Osteocyte (in vitro differentiated cells): Measurements from ENCODE around the gene BTNL2. TPM values are rescaled to one million over a fixed set of nuclear protein-coding genes. Genes with fewer than 3 reads are reported as not detected.

Experiments used
- DNase-seq: peaks from one replicate; pipeline ENCODE4 v3.0.0; 2021; ENCODE audit warnings: mixed read lengths; ENCODE audit not compliant: unreplicated experiment; ENCODE audit errors: extremely low spot score
- H3K27ac Mint-ChIP-seq: one replicate; pipeline ENCODE4 v1.8.0; 2021; ENCODE audit warnings: mild to moderate bottlenecking, mixed read lengths; ENCODE audit not compliant: unreplicated experiment
- H3K27me3 Mint-ChIP-seq: one replicate; pipeline ENCODE4 v1.8.0; 2021; ENCODE audit warnings: mixed read lengths; ENCODE audit not compliant: unreplicated experiment
- H3K36me3 Mint-ChIP-seq: one replicate; pipeline ENCODE4 v1.8.0; 2021; ENCODE audit warnings: mixed read lengths; ENCODE audit not compliant: unreplicated experiment
- H3K4me1 Mint-ChIP-seq: one replicate; pipeline ENCODE4 v1.8.0; 2021; ENCODE audit warnings: mixed read lengths; ENCODE audit not compliant: unreplicated experiment
- H3K4me3 Mint-ChIP-seq: one replicate; pipeline ENCODE4 v1.8.0; 2021; ENCODE audit warnings: mild to moderate bottlenecking, moderate library complexity, mixed read lengths; ENCODE audit not compliant: unreplicated experiment
- H3K9me3 Mint-ChIP-seq: one replicate; pipeline ENCODE4 v1.8.0; 2021; ENCODE audit warnings: mixed read lengths; ENCODE audit not compliant: unreplicated experiment
- total RNA-seq: library from RNA; stranded (reverse); gene quantifications from 2 replicates; pipeline ENCODE4 v1.2.1, GENCODE V29; 2021
- TF ChIP-seq, protein P1 (sequence below): fragments of 200-600 bp; sonication (generic); IDR thresholded peaks from 2 replicates; pipeline ENCODE4 v1.5.0; 2021; ENCODE audit warnings: antibody characterized with exemption, mild to moderate bottlenecking, moderate library complexity

The BTNL2 gene
- total RNA-seq, 1 donor from 2014 or later: not detected

DNA sequence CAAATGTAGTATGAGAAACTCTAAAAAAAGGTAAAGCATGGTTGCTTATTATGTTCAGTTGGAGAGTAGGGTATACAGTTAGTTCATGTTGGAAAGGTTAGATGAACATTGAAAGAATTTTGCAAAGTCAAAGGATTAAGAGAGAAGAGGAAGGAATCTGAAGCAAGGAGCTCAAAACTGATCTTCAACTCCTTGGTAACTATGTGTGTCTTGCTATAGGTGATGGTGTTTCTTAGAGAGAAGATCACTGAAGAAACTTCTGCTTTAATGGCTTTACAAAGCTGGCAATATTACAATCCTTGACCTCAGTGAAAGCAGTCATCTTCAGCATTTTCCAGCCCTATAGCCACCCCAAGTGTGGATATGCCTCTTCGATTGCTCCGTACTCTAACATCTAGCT, 37.5 kb upstream of the BTNL2 start:
- no peaks in the 10 kb centered on the region for H3K27me3 Mint-ChIP-seq
- no peak for DNase-seq
- TF ChIP-seq, protein P1, sequence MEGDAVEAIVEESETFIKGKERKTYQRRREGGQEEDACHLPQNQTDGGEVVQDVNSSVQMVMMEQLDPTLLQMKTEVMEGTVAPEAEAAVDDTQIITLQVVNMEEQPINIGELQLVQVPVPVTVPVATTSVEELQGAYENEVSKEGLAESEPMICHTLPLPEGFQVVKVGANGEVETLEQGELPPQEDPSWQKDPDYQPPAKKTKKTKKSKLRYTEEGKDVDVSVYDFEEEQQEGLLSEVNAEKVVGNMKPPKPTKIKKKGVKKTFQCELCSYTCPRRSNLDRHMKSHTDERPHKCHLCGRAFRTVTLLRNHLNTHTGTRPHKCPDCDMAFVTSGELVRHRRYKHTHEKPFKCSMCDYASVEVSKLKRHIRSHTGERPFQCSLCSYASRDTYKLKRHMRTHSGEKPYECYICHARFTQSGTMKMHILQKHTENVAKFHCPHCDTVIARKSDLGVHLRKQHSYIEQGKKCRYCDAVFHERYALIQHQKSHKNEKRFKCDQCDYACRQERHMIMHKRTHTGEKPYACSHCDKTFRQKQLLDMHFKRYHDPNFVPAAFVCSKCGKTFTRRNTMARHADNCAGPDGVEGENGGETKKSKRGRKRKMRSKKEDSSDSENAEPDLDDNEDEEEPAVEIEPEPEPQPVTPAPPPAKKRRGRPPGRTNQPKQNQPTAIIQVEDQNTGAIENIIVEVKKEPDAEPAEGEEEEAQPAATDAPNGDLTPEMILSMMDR: no peak
- H3K36me3 Mint-ChIP-seq: no peaks in the 10 kb centered on the region
- H3K4me3 Mint-ChIP-seq: no peak overlapping the region
- no peak overlapping the region for H3K27ac Mint-ChIP-seq
- H3K4me1 Mint-ChIP-seq: no peaks in the 10 kb centered on the region
- no peaks in the 10 kb centered on the region for H3K9me3 Mint-ChIP-seq

DNA sequence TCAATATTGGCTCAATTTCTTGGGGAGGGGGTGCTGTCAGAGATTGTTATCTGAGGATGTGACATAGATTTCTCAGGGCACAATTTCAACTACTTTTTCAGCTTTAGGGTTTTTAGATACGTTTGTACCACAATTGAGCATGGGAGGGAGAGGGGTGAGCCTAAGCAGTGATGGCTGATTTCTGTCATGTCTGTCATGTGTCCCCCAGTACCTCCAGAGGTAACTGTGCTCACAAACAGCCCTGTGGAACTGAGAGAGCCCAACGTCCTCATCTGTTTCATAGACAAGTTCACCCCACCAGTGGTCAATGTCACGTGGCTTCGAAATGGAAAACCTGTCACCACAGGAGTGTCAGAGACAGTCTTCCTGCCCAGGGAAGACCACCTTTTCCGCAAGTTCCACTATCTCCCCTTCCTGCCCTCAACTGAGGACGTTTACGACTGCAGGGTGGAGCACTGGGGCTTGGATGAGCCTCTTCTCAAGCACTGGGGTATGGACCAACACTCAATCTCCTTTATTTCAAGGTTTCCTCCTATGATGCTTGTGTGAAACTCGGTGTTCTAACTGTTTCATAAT, 36.1 kb upstream of the BTNL2 start:
- Mint-ChIP-seq H3K4me3 (no peak overlapping the region), H3K4me1 (no peaks in the 10 kb centered on the region), H3K36me3 (no peaks in the 10 kb centered on the region), H3K9me3 (no peaks in the 10 kb centered on the region), H3K27ac (no peak overlapping the region), H3K27me3 (no peaks in the 10 kb centered on the region)
- no peak for DNase-seq
- TF ChIP-seq, protein P1: no peak

DNA sequence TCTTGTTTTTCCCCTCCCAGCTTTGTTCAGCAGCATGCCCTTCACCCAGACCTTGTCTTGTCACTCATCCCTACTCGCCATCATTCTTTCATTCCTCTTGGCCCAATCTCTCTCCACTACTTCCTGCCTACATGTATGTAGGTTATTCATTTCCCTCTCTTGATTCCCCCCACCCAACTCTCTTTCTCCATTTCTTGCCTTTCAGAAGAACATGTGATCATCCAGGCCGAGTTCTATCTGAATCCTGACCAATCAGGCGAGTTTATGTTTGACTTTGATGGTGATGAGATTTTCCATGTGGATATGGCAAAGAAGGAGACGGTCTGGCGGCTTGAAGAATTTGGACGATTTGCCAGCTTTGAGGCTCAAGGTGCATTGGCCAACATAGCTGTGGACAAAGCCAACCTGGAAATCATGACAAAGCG, 35.3 kb upstream of the BTNL2 start:
- Mint-ChIP-seq H3K27me3 (no peaks in the 10 kb centered on the region), H3K9me3 (no peaks in the 10 kb centered on the region), H3K36me3 (no peaks in the 10 kb centered on the region), H3K4me1 (no peaks in the 10 kb centered on the region), H3K27ac (no peak overlapping the region), H3K4me3 (no peak overlapping the region)
- TF ChIP-seq, protein P1: no peak
- DNase-seq: no peak

DNA sequence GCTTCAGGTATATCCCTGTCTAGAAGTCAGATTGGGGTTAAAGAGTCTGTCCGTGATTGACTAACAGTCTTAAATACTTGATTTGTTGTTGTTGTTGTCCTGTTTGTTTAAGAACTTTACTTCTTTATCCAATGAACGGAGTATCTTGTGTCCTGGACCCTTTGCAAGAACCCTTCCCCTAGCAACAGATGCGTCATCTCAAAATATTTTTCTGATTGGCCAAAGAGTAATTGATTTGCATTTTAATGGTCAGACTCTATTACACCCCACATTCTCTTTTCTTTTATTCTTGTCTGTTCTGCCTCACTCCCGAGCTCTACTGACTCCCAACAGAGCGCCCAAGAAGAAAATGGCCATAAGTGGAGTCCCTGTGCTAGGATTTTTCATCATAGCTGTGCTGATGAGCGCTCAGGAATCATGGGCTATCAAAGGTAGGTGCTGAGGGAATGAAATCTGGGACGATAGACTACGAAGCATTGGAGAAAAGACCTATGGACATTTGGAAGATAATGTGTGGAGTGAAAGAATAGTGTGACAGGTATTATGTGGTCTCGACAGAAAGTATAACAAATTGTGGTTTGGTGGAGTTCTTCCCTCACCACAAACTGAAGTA, 32.7 kb upstream of the BTNL2 start, which contains the start of gene HLA-DRA:
HLA-DRA (plus strand) TSS at position 286 of the 613 bp plus-strand sequence; CDS start at position 350, 64 bp downstream.
- no peaks in the 10 kb centered on the region for H3K36me3 Mint-ChIP-seq
- no peak within 1 kb of the TSS for H3K27ac Mint-ChIP-seq
- no peak within 1 kb of the TSS for H3K4me3 Mint-ChIP-seq
- TF ChIP-seq, protein P1: no peak
- peaks cover 5% of the 10 kb centered on the region for H3K27me3 Mint-ChIP-seq
- H3K4me1 Mint-ChIP-seq: no peaks in the 10 kb centered on the region
- no peak for DNase-seq
- no peaks in the 10 kb centered on the region for H3K9me3 Mint-ChIP-seq

DNA sequence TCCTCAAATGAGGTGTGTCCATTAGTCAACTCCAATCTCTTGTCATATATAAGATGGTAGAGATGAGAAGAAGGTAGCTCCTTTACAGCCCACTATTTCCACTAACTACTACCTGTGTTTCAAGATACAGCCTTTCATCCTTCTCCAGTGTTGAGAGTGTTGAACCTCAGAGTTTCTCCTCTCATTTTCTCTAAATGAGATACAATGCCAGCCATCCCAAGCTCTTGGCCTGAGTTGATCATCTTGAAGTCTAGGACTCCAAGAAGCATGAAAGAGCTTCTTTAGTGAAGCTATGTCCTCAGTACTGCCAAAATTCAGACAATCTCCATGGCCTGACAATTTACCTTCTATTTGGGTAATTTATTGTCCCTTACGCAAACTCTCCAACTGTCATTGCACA, 32.2 kb upstream of the BTNL2 start:
- Mint-ChIP-seq H3K27ac (no peak overlapping the region), H3K27me3 (peaks cover 5% of the 10 kb centered on the region), H3K9me3 (no peaks in the 10 kb centered on the region), H3K4me1 (no peaks in the 10 kb centered on the region), H3K4me3 (no peak overlapping the region), H3K36me3 (no peaks in the 10 kb centered on the region)
- TF ChIP-seq, protein P1: no peak
- DNase-seq: no peak
